Neural cell (in vitro differentiated cells): ENCODE results near the gene RBPJL. TPM values are rescaled to one million over a fixed set of nuclear protein-coding genes. Genes with fewer than 3 reads are reported as not detected.

ENCODE experiments used
- H2AFZ ChIP-seq: fragments of 200-600, 300-800 bp; sonication (generic), shearing (Covaris generic); 2 replicates; pipeline ENCODE4 v1.6.0; 2014; ENCODE audit warnings: low read depth, mild to moderate bottlenecking, antibody characterized with exemption, low read length, moderate library complexity
- H3F3A ChIP-seq: fragments of 200-600 bp; shearing (Covaris generic); 2 replicates; pipeline ENCODE4 v1.6.1; 2016; ENCODE audit warnings: mild to moderate bottlenecking, moderate library complexity, mixed read lengths, antibody characterized with exemption, low read length; ENCODE audit not compliant: insufficient read depth, poor library complexity, severe bottlenecking
- H3K27ac ChIP-seq: fragments of 200-600, 300-800 bp; sonication (generic), shearing (Covaris generic); 2 replicates; pipeline ENCODE4 v1.5.1; 2014; ENCODE audit warnings: mild to moderate bottlenecking, low read length, moderate library complexity
- H3K27me3 ChIP-seq: fragments of 300-800, 200-600 bp; sonication (generic), shearing (Covaris generic); 2 replicates; pipeline ENCODE4 v1.6.0; 2014; ENCODE audit warnings: mild to moderate bottlenecking, low read depth, low read length, moderate library complexity; ENCODE audit not compliant: insufficient read depth
- H3K36me3 ChIP-seq: fragments of 300-800, 200-600 bp; sonication (generic), shearing (Covaris generic); 2 replicates; pipeline ENCODE4 v1.5.1; 2014; ENCODE audit warnings: mild to moderate bottlenecking, antibody characterized with exemption, low read length, moderate library complexity; ENCODE audit not compliant: insufficient read depth
- H3K4me2 ChIP-seq: fragments of 300-800, 200-600 bp; sonication (generic), shearing (Covaris generic); 2 replicates; pipeline ENCODE4 v1.6.0; 2014; ENCODE audit warnings: mild to moderate bottlenecking, low read length
- H3K4me3 ChIP-seq: fragments of 300-800, 200-600 bp; sonication (generic), shearing (Covaris generic); 2 replicates; pipeline ENCODE4 v1.5.1; 2014; ENCODE audit warnings: mild to moderate bottlenecking, low read length, moderate library complexity
- H3K79me2 ChIP-seq: fragments of 200-600 bp; shearing (Covaris generic); replicated peaks from 2 replicates; pipeline ENCODE4 v1.6.0; 2014; ENCODE audit warnings: mild to moderate bottlenecking, low read length, moderate library complexity; ENCODE audit not compliant: insufficient read depth
- H3K9ac ChIP-seq: fragments of 300-800, 200-600 bp; sonication (generic), shearing (Covaris generic); 2 replicates; pipeline ENCODE4 v1.6.1; 2016; ENCODE audit warnings: mild to moderate bottlenecking, low read length, mixed read lengths
- H3K9me2 ChIP-seq: fragments of 200-600 bp; shearing (Covaris generic); 2 replicates; pipeline ENCODE4 v1.6.1; 2016; ENCODE audit warnings: mild to moderate bottlenecking, low read length, mixed read lengths; ENCODE audit not compliant: insufficient read depth
- H3K9me3 ChIP-seq: fragments of 200-600, 300-800 bp; sonication (generic), shearing (Covaris generic); 2 replicates; pipeline ENCODE4 v1.6.1; 2016; ENCODE audit warnings: mild to moderate bottlenecking, mixed run types, low read length, moderate library complexity, mixed read lengths
- H4K20me1 ChIP-seq: fragments of 200-600 bp; shearing (Covaris generic); 2 replicates; pipeline ENCODE4 v1.6.1; 2016; ENCODE audit warnings: mild to moderate bottlenecking, mixed run types; ENCODE audit not compliant: insufficient read depth
- EP300 ChIP-seq: fragments of 450-650 bp; conservative IDR thresholded peaks from 2 replicates; pipeline ENCODE4 v1.6.1; 2014; ENCODE audit warnings: antibody characterized with exemption, mild to moderate bottlenecking, moderate library complexity; ENCODE audit not compliant: poor library complexity, severe bottlenecking
- EZH2 ChIP-seq: fragments of 200-600, 300-800 bp; shearing (Covaris generic), sonication (generic); IDR thresholded peaks from 2 replicates; pipeline ENCODE4 v1.6.1; 2014; ENCODE audit warnings: antibody characterized with exemption, low read length, borderline replicate concordance, mild to moderate bottlenecking; ENCODE audit not compliant: insufficient read depth, poor library complexity, severe bottlenecking
- MXI1 ChIP-seq: fragments of 450-650 bp; conservative IDR thresholded peaks from 2 replicates; pipeline ENCODE4 v1.6.1; 2014; ENCODE audit warnings: antibody characterized with exemption, mild to moderate bottlenecking; ENCODE audit not compliant: poor library complexity, severe bottlenecking
- POLR2AphosphoS5 ChIP-seq: IDR thresholded peaks from 2 replicates; pipeline ENCODE4 v1.6.1; 2012
- RAD21 ChIP-seq: fragments of 450-650 bp; conservative IDR thresholded peaks from 2 replicates; pipeline ENCODE4 v1.6.1; 2014; ENCODE audit warnings: antibody characterized with exemption, mild to moderate bottlenecking, moderate library complexity
- SMC3 ChIP-seq: fragments of 450-650 bp; conservative IDR thresholded peaks from 2 replicates; pipeline ENCODE4 v1.6.1; 2014; ENCODE audit warnings: antibody characterized with exemption, mild to moderate bottlenecking, moderate library complexity; ENCODE audit not compliant: poor library complexity
- TAF1 ChIP-seq: IDR thresholded peaks from 2 replicates; pipeline ENCODE4 v1.6.1; 2012; ENCODE audit warnings: low read depth
- polyA plus RNA-seq: library from polyadenylated mRNA; depleted of rRNA; stranded (reverse); fragments of >200 nt; gene quantifications from 2 replicates; pipeline ENCODE4 v1.2.3, GENCODE V29; 2014
- TF ChIP-seq, protein P1 (sequence below): fragments of 450-650 bp; IDR thresholded peaks from 2 replicates; pipeline ENCODE4 v1.5.1; 2014; ENCODE audit warnings: antibody characterized with exemption, mild to moderate bottlenecking, moderate library complexity; ENCODE audit not compliant: poor library complexity, severe bottlenecking
- TF ChIP-seq, protein P2 (sequence below): IDR thresholded peaks from 2 replicates; pipeline ENCODE4 v1.6.1; 2012; ENCODE audit warnings: borderline replicate concordance

The RBPJL gene
- polyA plus RNA-seq, 1 donor from 2014 or later: not detected

DNA sequence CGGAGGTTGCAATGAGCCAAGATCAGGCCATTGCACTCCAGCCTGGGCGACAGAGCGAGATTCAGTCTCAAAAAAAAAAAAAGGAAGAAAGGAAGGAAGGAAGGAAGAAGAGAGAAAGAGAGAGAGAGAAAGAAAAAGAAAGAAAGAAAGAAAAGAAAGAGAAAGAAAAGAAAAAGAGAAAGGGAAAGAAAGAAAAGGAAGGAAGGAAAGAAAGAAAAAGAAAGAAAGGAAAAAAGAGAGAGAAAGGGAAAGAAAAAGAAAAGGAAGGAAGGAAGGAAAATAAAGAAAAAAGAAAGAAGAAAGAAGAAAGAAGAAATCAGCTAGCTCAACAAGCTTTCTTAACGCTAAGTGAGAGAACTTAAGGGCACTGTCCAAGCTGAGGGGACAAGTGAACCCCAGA is 9.0 kb downstream of the RBPJL start:
- H2AFZ ChIP-seq: no peak overlapping the region
- H4K20me1 ChIP-seq: no peaks in the 10 kb centered on the region
- no peaks in the 10 kb centered on the region for H3K79me2 ChIP-seq
- H3K4me2 ChIP-seq: no peak overlapping the region
- no peaks in the 10 kb centered on the region for H3K9me2 ChIP-seq
- TF ChIP-seq TAF1 (no peak), POLR2AphosphoS5 (no peak), SMC3 (no peak), EZH2 (no peak), RAD21 (no peak), MXI1 (no peak), EP300 (no peak)
- TF ChIP-seq, protein P1, sequence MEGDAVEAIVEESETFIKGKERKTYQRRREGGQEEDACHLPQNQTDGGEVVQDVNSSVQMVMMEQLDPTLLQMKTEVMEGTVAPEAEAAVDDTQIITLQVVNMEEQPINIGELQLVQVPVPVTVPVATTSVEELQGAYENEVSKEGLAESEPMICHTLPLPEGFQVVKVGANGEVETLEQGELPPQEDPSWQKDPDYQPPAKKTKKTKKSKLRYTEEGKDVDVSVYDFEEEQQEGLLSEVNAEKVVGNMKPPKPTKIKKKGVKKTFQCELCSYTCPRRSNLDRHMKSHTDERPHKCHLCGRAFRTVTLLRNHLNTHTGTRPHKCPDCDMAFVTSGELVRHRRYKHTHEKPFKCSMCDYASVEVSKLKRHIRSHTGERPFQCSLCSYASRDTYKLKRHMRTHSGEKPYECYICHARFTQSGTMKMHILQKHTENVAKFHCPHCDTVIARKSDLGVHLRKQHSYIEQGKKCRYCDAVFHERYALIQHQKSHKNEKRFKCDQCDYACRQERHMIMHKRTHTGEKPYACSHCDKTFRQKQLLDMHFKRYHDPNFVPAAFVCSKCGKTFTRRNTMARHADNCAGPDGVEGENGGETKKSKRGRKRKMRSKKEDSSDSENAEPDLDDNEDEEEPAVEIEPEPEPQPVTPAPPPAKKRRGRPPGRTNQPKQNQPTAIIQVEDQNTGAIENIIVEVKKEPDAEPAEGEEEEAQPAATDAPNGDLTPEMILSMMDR: no peak
- TF ChIP-seq, protein P2, sequence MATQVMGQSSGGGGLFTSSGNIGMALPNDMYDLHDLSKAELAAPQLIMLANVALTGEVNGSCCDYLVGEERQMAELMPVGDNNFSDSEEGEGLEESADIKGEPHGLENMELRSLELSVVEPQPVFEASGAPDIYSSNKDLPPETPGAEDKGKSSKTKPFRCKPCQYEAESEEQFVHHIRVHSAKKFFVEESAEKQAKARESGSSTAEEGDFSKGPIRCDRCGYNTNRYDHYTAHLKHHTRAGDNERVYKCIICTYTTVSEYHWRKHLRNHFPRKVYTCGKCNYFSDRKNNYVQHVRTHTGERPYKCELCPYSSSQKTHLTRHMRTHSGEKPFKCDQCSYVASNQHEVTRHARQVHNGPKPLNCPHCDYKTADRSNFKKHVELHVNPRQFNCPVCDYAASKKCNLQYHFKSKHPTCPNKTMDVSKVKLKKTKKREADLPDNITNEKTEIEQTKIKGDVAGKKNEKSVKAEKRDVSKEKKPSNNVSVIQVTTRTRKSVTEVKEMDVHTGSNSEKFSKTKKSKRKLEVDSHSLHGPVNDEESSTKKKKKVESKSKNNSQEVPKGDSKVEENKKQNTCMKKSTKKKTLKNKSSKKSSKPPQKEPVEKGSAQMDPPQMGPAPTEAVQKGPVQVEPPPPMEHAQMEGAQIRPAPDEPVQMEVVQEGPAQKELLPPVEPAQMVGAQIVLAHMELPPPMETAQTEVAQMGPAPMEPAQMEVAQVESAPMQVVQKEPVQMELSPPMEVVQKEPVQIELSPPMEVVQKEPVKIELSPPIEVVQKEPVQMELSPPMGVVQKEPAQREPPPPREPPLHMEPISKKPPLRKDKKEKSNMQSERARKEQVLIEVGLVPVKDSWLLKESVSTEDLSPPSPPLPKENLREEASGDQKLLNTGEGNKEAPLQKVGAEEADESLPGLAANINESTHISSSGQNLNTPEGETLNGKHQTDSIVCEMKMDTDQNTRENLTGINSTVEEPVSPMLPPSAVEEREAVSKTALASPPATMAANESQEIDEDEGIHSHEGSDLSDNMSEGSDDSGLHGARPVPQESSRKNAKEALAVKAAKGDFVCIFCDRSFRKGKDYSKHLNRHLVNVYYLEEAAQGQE: no peak
- H3K9ac ChIP-seq: no peak overlapping the region
- H3K4me3 ChIP-seq: no peak overlapping the region
- H3K27me3 ChIP-seq: no peaks in the 10 kb centered on the region
- no peaks in the 10 kb centered on the region for H3K9me3 ChIP-seq
- H3K36me3 ChIP-seq: no peaks in the 10 kb centered on the region
- H3K27ac ChIP-seq: no peak overlapping the region
- H3F3A ChIP-seq: no peaks in the 10 kb centered on the region

DNA sequence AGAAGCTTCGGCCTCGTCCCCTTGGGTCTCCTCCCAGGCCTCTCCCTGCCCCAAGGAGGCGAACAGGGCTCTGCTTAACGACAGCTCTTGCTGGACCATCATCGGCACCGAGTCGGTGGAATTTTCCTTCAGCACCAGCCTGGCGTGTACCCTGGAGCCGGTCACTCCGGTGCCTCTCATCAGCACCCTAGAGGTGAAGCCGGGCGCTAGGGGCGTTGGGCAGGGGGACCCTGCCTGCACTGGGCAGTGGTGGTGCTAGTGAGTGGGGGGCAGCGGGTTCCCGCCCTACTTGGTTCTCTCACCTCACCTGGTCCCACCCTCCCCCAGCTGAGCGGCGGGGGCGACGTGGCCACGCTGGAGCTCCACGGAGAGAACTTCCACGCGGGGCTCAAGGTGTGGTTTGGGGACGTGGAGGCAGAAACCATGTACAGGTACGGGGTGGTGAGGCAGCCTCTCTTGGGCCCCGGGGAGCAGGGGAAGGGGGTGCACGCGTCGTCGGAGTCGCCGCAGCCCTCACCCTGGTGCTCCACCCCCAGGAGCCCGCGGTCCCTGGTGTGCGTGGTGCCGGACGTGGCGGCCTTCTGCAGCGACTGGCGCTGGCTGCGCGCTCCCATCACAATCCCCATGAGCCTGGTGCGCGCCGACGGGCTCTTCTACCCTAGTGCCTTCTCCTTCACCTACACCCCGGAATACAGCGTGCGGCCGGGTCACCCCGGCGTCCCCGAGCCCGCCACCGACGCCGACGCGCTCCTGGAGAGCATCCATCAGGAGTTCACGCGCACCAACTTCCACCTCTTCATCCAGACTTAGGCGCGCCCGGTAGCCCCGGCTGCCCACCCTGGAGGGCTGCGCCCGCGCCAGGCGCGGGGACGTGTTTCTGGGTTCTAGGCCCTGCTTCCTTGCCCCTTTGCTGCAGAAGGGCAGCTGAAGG is 9.8 kb downstream of the RBPJL start:
- H3K79me2 ChIP-seq: no peaks in the 10 kb centered on the region
- H3K9me2 ChIP-seq: no peaks in the 10 kb centered on the region
- no peak for TF ChIP-seq EZH2
- no peak for TF ChIP-seq TAF1
- TF ChIP-seq SMC3: no peak
- TF ChIP-seq RAD21: no peak
- no peak for TF ChIP-seq EP300
- TF ChIP-seq POLR2AphosphoS5: no peak
- TF ChIP-seq, protein P1: no peak
- TF ChIP-seq, protein P2: no peak
- no peak for TF ChIP-seq MXI1
- no peak overlapping the region for H3K4me2 ChIP-seq
- H3K27ac ChIP-seq: no peak overlapping the region
- H4K20me1 ChIP-seq: no peaks in the 10 kb centered on the region
- H3F3A ChIP-seq: no peaks in the 10 kb centered on the region
- no peaks in the 10 kb centered on the region for H3K9me3 ChIP-seq
- no peaks in the 10 kb centered on the region for H3K27me3 ChIP-seq
- no peaks in the 10 kb centered on the region for H3K36me3 ChIP-seq
- H3K9ac ChIP-seq: no peak overlapping the region
- H2AFZ ChIP-seq: no peak overlapping the region
- H3K4me3 ChIP-seq: no peak overlapping the region
